Daoy (cell line): Measurements from ENCODE around the gene HOXA11. TPM values are rescaled to one million over a fixed set of nuclear protein-coding genes. Genes with fewer than 3 reads are reported as not detected.

Experiments
- DNase-seq: peaks from one replicate; pipeline ENCODE4 v3.0.0-alpha.2; 2015; ENCODE audit warnings: low read depth
- total RNA-seq: library from RNA; depleted of rRNA; stranded (reverse); fragments of >200 nt; shearing (Covaris generic); gene quantifications from 2 replicates; pipeline ENCODE4 v1.2.3, GENCODE V29; 2014

The HOXA11 gene
- total RNA-seq, 1 experiment from 2014 or later: 7.7 TPM

DNA sequence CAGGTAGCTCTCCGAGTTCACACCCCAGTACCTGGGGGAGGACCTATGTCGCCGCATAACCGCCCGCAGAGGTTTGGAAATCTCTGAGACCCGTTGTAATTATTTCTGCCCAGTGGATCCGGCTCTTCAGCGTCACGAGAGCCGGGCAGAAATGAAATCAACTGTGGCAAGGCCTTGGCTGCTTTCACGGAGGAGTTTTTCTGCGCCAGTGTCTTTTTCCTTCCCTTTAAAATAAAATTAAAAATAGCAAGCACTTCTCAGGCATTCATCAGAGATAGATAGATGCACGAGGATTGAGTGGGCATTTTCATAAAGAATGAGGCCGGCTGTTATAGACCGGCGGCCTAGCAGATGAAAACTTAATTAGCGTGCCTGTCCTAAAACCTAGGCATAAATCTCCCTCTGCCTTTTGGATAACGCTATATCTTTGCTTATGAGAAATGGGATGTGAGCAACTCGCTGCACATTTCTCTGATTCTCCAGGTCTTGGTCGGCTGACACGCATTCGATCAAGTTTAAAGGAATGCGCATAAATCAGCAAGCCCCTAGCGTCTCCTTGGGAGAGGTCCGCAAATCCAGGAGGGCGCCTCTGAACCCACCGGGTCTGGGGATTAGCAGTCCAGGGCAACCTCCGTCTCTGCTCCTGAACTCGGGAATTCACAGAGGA is 8.4 kb upstream of the HOXA11 start:
- peak; percentile 0 for DNase-seq

DNA sequence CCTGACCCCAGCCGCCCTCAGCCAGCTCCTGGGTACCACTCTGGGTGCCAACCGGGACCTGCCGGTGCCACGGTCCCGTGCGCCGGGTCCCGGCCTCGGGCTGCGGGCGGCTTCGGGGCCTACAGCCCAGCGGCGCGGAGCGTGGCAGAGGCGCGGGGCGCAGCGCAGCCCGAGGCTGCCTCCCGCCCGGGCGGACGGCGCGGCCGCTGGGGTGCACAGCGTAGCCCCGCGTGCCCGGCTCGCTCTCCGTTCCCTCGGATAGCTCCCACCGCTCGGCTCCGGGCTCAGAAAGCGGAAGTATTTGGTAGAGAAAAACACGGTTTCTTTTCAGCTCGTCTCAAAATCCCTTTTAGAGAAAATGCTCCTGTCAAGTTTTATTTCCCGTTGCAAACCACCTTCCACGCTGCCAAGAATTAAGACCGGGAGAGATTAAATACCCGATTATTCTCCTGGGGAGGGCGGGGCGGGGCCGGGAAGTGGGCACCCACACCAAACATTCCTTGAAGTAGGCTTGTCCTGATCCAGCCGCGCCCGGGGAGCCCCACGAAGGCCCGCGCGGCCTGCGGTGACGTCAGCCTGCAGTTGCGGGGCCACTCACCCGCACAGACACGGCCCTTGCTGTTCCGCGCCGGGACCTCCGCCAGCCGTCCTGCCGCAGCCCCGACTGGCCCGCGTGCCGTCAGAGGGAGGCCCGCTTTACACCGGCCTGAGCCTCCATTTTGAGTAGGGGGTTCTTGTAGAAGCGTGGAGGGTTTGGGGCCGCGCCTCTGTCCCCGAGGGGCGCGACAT is 7.7 kb upstream of the HOXA11 start:
- DNase-seq: no peak

DNA sequence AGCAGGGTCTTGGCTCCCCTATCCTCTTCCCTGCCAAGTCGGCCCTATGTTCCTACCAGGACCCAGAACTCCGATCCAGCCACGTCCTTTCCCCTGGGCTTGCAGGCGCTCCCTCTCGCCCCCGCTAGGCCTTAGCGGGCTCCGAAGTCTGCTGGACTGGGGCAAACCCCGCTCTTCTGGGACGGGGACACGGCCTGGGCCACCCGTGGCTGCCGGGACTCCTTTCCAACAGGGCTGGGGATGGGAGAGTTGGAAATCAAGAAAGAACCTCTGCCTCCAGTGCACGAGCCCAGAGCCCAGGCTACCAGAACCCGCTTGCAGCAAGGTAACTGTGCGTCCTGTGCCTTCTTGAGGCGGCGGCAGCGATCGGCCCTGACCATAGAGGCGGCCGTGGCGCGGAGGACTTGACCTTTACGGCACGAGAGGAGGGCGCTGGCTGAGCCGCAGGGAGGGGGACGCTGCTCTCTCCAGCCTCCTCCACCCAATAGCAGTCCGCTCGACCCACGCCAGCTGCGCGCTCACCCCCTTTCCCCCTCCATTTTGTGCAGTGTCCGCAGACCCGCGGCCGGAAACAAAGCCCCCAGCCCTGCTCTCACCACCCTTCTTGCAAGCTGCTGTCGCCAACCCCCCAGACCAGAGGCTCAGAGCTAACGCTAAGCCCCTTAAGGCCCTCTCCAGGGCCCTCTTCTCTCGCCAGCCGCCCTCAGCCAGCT is 7.0 kb upstream of the HOXA11 start:
- DNase-seq: no peak

DNA sequence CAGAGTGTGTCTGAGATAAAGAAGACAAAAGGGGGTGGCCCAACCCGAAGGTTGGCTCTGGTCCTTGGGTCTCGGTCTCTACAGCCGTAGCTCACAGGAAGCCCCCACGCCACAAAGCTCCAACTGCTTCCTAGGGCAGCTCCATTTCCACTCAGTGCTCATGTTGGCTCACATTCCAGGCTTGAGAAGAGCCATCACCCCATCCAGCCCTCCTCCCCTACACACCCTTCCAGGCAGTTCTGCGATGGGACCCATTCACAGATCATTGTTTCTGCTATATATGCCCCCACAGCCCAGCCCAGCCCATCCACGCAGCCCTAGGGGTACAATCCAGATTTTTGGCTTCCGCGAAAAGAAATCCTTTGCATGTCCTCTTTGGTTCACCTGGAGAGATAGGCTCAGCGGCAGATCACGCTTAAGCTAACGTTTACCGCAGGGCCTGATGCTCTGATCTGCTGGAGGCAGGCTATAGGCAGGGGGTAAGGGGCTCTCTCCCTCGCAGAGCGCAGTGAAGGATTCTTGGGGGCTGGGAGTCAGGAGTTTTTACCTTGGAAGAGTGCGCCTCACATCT is 6.2 kb upstream of the HOXA11 start:
- DNase-seq: no peak

DNA sequence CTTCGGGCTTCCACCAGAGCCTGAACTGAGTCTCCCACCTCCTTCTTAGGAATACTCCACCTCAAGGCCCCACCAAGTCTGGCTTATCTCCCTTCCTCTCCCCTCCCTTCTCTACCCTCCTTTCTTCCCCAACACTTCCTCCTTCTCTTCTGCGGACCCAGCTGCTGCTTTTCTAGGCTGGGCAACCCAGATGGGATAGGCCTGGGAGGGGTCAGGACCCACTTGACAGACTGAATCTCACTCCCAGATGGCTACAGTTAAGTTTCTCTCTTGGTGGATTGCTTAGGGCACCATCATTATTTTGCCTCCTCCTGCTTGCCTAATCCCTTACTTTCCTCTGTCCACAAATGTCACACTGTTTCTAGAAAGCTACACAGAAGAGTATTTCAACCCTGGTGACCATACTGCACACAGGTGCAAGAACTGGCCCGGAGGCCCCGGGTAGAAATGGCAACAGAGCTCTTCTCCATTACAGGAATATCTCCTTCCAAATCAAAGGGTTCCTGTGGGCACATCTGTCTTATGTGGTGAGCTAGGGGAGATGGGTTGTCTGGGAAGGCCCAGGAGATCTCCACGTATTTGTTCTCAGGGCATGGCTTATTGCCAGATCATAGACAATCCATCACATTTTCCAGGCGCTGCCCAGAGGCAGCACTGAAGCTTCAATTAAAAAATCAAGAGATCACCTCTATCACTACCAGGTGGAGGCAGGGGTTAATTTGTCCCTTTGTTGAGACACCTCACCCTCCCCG is 5.1 kb upstream of the HOXA11 start:
- no peak for DNase-seq

DNA sequence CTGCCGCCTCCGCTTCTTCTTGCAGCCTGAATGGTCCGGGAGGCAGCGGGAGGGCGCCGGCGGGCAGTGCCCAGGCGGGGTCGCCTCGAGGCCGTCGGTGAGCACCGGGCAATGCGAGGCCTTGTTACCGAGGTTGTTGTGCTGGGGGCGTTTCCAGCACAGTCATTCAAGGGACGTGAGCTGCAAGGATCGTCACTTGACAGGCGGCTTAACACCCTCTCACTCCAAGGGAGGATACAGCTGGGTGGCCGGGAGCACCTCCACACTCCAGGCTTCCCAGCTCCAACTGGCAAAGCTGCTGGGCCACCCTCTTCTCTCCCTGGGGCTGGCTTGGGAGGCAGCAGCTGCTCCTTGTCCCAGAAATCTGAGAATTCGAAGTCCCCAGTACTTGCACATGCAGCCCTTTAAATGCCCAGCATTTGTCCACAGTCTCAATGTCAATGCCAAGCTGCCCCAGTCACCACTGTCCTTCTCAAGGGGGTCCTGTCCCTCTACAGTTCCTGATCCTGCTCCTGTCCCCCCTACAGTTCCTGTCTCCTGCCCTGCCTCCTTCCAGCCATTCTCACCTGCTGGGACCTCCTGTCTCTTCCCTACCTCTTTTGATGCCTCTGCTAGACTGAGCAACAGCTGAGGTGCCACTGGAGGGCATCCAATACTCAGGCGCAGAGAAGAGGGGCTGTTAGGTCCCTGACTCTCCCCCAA is 4.4 kb upstream of the HOXA11 start:
- no peak for DNase-seq

DNA sequence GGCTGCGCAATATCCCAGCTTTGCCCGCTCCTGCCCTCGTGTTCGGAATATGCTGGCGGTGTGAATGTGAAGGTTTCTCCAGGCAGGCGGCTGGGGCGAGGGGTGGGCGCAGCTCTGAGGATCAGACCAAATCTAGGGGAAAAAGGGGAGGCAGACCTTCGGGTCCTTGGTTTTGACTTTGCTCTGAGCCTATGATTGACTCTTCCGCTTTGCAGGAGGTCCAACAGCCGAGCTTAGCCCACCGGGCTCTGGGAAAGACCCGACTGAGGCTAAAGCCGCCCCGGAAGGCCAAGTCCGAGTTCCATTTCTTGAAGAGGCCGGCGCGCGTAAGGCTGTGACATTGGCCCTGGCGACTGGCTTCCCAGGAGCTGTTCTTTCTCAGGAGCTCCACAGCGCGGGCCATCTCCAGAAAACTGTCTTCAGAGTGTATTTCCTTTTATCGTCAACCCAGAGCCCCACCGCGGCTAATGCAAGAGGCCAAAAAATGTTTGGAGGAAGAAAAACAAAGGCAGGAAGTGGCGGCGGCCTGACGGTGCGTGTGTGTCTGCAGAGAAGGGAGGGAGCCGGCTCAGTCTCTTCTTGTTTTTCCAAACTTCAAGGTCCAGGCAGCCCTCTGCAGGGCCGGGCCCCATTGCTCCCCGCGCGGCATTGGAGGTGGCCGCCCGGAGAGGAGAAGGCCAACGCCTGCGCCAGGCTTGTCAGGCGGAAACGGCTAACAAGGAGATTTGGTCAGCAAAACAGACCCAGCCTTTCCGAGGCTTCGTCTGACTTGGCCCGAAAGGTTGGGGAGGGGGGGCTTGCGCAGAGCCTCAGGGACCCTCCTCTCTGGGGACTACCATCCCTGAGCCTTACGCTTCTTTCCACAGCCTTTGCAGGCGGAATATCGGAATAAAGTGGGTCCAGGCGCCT is 3.6 kb upstream of the HOXA11 start:
- no peak for DNase-seq

DNA sequence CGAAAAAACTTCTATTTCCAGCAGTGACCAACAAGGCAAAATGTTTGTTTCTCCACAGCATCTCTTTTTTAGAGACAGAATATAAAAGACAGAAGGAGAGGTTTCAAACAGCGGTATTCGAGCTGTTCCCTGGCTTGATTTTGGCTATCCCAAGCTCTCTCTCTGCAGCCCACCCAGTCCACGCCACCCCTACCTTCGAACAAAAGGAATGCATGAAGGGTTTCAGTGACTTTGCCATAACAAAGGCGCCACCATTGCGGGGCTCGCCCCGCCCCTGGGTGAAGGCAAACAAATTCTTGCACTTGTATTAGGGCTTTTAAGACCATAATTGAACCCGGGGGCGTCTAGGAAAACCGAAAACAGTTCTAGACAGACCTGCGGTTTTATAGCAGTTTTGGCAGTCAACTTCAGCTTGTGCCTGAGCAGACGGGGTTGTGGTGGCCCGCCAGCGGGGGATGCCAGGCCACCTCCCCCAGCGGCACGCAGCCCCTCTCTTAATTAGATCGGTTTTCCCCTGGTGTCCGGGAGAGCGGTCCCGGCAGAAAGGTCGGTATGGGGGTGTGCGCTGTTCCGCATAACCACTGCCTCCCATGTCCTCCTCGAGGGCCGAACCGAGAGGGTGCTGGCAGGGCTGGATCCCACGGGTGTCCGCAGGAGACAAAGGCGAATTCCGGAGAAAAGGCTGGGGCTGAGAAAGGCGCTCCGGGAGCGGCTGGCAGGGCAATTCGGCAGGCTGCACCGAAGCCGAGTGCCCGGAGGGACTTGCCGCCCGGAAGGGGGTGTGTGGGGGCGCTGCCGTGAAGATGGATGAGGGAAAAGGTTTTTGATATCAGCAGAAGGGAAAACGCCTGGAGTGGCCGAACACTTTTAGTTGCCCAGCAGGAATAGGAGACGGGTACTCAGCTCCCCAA is 2.7 kb upstream of the HOXA11 start:
- DNase-seq: peak; percentile 22

DNA sequence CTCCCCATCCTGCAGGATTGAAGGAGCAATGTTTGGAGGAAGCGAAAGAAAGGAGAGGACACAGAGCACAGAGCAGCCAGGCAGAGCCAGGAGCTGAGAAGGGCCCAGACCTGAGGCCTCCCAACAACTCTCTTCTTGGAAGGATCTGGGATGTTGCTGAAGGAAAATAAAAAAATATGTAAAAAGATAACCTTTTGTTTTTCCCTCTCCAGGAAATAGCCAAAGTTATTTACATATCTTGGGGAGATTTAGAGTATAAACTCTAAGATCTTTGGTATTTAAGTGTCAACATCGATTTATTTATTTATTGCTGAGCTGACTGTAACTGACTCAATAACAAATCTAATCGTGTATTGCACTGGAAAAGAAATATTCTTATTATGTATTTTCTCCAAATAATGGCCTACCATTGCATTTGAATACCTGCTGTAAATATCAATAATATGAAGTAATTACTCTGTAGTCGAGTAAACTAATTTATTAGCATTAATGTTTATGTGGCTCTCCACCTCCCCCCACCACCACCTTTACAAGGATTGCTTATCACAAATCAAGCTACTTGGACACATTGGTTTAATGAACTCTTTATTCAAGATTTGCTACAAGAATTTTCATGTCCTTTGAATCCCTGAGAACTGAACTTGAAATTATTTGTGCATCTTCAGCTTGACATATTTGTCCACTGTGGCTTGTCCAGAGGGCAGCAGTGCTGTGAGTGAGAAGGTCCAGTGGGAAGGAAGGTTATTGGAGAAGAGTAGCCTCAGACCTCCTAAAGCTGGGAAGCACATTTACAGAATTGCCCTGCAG is 1.8 kb upstream of the HOXA11 start:
- DNase-seq: peak; percentile 9

DNA sequence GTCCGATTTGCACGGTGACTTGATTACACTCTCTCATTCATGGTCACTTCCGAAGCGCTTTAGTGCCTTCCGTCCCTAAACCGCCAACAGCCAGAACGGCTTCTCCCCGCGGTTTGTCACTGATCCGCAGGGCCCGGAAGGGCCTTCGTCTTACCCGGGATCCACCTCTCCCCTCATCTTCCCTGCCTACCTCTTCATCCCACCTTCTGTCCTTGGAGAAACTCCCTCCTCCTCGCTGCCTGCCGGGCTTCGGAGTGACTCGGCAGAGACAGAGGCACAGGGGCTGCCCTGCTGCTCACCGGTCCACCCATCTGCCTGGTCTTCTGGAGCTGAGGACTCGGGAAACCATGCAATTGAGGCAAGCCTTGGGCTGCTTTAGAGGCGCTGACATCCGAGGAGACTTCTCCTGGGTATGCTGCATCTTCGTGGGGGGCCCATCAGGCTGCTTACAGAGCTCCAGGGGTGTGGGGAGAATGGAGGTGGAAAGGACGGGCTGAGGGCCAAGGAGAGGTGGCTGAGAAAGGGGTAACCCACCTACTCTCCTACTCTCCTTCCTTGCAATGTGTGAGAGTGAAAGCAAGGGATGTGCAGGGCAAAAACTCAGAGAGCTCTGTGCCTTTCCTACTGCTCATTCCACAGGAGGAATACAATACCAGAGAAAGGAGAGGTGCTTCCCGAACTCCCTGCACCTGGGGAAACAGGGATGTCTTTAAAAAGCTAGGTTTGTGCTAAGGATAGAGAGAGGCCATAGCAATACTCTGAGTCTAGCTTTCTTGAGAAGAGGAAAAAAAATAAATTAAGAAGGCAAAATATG is 1.0 kb upstream of the HOXA11 start:
- peak; percentile 15 for DNase-seq

DNA sequence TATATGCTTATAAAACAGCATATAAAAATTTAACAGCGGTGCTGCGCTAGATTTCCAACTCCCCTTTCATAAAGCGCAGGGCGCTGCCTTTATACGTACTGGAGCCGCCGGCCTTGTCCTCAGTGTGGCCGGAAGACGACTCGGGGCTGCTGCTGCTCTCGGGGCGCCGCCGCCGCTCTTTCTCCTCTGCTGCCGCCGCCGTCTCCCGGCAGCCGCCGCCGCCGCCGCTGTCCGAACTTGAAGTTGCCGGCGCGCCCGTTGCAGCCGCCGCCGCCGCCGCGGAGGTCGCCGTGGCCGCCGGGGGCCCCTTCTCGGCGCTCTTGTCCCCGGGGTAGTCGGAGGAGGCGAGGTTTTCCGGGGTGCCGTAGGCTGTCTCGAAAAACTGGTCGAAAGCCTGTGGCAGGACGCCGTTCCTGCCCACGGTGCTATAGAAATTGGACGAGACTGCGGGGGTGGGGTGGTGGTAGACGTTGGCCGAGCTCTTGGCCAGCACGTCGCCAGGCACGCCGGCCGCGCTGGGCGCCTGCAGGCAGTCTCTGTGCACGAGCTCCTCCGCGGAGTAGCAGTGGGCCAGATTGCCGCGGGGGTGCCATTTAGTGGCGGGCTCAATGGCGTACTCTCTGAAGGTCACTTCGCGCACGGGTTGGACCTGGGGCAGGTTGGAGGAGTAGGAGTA is 557 bp downstream of the HOXA11 start:
- DNase-seq: peak; percentile 84

DNA sequence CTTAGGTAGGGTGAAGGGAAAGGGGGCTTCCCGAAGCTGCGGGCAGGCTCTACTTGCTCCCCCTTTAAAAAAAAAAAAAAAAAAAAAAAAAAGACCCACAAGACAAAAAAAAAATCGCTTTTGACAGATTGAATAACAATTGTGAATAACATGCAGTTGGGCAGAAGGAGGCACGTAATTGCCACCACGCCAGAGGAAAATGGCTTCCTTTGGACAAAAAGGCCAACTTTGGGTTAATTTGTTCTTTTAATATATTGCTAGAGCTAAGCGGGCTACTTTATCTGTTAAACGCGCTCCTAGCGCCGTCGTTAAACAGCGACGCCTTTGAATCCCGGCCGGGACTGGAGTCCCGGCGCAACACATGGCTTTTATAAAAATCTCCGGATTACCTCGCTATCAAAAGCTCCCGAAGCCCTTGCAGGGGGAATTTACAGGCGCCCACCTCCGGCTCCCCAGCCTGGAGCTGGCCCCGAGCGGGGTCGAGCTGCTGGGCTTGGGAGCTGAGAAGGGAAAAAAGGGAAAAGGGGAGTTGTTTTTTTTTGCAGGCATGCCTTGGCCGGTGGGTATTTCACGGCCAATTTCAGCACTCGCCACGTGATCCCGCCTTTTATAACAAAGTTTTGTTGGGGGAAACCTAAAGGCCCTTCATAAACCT is 1.2 kb downstream of the HOXA11 start:
- DNase-seq: peak; percentile 62

DNA sequence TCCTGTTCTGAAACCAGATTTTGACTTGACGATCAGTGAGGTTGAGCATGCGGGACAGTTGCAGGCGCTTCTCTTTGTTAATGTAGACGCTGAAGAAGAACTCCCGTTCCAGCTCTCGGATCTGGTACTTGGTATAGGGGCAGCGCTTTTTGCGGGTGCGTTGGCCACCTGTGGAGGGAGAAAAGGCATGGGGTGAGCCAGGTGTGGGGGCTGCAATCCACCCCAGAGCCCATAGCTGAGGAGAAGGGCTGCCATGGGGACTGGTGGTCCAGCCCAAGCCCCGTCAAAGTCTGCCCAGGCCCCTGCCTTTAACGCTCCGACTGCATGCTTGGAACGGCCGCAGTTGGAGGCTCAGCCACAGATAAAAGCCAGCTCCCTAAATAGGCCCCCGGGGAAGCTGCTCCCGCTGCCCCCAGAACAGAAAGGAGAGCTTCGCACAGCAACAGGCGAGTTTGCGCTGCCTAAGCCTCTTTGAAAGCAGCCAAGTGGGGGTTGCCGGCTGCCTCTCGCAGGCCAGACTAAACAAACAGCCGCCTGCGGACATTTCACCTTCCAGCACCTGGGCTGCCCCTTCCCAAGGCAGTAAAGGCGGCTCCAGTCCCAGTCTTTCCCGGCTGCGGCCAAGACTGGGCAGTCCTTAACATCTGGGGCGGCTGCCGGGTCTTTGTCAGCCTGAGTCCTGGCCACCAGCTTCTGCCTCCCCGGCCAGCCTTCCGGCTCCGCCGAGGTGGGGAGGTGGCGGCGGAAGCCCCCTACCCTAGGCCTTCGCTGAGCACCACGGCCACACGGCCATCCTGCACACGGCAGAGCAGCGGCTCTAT is 2.0 kb downstream of the HOXA11 start:
- DNase-seq: peak; percentile 57

DNA sequence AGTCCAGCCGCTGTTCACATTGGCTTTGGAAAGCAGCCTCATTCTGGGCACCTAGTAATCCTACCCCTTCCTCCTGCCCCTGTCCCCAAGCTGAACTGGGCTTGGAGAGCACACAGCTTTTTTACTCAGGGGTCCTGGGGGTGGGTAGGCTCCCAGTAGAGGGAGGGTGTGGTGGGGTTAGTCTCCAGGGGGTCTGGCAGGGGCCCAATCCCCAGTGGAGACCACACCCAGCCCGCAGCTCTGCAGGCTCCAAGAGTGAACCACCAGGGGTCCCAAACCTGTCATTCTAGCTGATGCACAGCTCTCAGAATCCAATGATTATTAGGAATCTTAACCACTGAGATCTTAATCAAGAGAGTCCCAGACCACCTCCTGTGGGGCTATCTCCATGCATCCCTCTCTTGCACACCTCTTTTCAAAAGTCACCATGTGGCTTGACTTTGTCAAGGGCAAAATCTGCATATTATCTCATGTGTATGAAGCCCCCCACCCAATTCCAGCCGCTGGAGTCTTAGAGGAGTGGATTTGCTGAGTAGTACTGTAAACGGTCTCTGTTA is 2.7 kb downstream of the HOXA11 start:
- no peak for DNase-seq

DNA sequence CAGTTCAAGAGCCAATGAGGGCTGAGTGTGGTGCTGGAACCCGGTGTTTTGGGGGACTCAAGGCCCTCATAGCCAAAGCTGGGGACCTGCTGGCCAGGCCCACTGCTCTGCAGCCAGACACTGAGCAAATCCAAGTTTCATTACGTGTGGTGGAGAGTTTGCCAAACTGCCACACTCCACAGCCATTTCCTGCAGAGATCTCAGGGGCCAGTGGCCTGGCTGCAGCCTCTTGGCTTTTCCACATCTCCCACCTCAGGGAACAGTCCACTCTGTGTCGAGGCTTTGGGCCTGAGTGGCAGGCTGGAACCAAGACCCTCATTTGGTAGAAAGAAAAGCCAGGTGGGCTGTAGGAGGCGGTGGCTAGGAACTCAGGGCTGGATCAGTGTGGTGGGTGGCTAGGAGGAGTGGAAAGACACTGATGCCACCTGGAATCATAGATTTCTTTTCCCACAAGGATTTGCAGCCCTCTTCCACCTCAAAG is 3.2 kb downstream of the HOXA11 start:
- DNase-seq: no peak
